ENCODE measurements around the gene OSBPL6. TPM values are rescaled to one million over a fixed set of nuclear protein-coding genes. Genes with fewer than 3 reads are reported as not detected.

Gene OSBPL6
- total and polyA plus RNA-seq, 3 donors from 2014 or later = 1.7 to 3.8 (median 2.6) TPM

DNA sequence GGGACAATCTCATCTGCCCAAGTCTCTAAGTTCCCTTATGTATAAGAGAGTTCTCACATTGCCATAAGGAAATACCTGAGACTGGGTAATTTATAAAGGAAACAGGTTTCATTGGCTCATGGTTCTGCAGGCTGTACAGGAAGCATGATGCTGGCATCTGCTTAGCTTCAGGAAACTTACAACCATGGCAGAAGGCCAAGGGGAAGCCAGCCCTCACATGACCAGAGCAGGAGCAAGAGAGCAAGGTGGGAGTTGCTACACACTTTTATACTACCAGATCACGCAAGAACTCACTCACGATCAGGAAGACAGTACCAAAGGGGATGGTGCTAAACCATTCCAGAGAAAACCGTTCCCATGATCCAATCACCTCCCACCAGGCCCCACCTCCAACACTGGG, 182.7 kb downstream of the OSBPL6 start:
- no peak overlapping the region for H3K27ac ChIP-seq
- intact Hi-C loops (cut with DNase I; ENCODE audit: low total_unique reads) = no loop called here
- H3K27me3 ChIP-seq = no peaks in the 10 kb centered on the region
- WGBS, 2 donors = 95 to 98% methylated on average over 3 of the region's 3 CpGs
- H3K4me3 ChIP-seq = no peak overlapping the region
- H3K4me1 ChIP-seq = no peaks in the 10 kb centered on the region
- no peak for TF ChIP-seq POLR2A (IDR thresholded peaks at IDR 0.05)
- TF ChIP-seq, protein P1, sequence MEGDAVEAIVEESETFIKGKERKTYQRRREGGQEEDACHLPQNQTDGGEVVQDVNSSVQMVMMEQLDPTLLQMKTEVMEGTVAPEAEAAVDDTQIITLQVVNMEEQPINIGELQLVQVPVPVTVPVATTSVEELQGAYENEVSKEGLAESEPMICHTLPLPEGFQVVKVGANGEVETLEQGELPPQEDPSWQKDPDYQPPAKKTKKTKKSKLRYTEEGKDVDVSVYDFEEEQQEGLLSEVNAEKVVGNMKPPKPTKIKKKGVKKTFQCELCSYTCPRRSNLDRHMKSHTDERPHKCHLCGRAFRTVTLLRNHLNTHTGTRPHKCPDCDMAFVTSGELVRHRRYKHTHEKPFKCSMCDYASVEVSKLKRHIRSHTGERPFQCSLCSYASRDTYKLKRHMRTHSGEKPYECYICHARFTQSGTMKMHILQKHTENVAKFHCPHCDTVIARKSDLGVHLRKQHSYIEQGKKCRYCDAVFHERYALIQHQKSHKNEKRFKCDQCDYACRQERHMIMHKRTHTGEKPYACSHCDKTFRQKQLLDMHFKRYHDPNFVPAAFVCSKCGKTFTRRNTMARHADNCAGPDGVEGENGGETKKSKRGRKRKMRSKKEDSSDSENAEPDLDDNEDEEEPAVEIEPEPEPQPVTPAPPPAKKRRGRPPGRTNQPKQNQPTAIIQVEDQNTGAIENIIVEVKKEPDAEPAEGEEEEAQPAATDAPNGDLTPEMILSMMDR (IDR thresholded peaks at IDR 0.05) = no peak
- H3K36me3 ChIP-seq (ENCODE audit: low read depth, missing control alignments) = no peaks in the 10 kb centered on the region
- DNase-seq = no peak
- no peaks in the 10 kb centered on the region for H3K9me3 ChIP-seq

DNA sequence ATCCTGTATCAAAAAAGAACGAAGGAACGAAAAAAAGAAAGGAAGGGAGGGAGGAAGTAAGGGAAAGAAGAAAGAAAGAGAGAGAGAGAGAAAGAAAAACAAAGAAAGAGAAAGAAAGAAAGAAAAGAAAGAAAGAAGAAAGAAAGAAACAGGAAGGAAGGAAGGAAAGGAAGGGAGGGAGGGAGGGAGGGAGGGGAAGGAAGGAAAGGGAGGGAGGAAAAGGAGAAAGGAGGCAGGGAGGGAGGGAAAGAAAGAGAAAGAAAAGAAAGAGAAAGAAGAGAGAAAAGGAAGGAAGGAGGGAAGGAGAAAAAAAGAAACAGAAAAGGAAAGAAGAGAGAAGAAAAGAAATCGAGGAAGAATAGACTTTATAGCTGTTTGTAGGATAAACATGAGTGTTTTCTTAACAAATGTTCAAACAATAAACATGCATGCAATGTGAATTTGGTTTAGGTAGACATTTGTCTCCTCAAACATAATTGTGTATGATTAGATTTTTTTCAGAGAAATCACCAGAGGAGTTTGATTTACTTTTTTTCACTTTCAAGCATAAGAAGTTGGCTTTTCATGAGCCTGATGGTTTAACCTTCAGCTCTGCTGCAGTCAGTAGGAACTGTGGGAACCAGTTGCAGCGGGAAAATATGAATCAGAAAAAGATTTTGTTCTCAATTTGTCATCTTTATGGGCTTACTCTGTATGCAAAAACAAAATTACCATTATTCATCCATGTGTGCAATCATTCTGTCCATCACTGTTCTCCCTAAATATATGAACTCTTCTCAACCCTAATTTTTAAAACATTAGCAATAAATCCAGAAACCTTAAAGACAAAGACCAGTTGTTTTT, 185.1 kb downstream of the OSBPL6 start:
- H3K4me3 ChIP-seq = no peak overlapping the region
- intact Hi-C loops (cut with DNase I; ENCODE audit: low total_unique reads) = no loop called here
- H3K27me3 ChIP-seq = no peaks in the 10 kb centered on the region
- 87 to 91% methylated on average over 4 of the region's 4 CpGs for WGBS, 2 donors
- H3K9me3 ChIP-seq = no peaks in the 10 kb centered on the region
- no peak for TF ChIP-seq POLR2A (IDR thresholded peaks at IDR 0.05)
- TF ChIP-seq, protein P1 (IDR thresholded peaks at IDR 0.05) = no peak
- H3K27ac ChIP-seq = no peak overlapping the region
- no peaks in the 10 kb centered on the region for H3K36me3 ChIP-seq (ENCODE audit: low read depth, missing control alignments)
- H3K4me1 ChIP-seq = no peaks in the 10 kb centered on the region
- DNase-seq = no peak

DNA sequence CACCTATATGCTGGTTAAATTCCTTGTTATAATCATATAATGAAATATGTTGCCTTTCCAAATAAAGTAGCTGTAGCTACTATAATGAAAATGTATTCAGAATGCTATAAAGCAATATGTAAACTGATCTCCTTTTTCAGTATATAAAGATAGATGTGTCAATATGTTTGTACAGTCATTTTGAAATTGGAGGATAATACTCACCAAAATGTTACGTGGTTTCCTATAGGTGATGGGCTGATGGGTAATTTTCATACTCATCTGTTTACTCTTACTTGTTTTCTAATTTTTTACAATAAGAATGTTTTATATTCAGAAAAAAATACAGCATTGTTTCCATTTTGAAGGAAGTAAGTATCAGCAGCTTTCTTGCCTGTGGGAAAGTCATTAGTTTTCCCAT, 186.5 kb downstream of the OSBPL6 start:
- Histone ChIP-seq H3K4me1 (no peaks in the 10 kb centered on the region), H3K27ac (no peak overlapping the region), H3K9me3 (no peaks in the 10 kb centered on the region), H3K36me3 (ENCODE audit: low read depth, missing control alignments) (no peaks in the 10 kb centered on the region), H3K4me3 (no peak overlapping the region), H3K27me3 (no peaks in the 10 kb centered on the region)
- intact Hi-C loops (cut with DNase I; ENCODE audit: low total_unique reads) = no loop called here
- TF ChIP-seq, protein P1 (IDR thresholded peaks at IDR 0.05) = no peak
- no peak for TF ChIP-seq POLR2A (IDR thresholded peaks at IDR 0.05)
- 91 to 93% methylated on average over 1 of the region's 1 CpG for WGBS, 2 donors
- DNase-seq = no peak

DNA sequence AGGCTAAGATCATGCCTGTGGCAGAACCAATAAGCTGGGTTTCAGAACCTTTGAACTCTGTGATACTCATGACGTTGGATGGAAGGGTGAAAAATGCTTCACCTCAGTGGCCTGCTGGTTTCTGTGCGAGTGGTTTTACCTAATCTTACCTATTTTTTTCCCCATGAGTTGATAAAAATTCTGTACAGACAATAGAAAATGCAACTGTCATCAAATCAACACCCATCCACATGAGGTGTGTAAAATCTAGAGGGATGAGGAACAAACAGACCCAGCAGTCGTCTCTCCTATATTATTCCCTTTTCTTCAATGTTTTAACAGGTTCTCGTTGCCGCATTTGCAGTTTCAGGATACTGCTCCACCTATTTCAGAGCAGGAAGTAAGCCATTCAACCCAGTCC, 189.4 kb downstream of the OSBPL6 start:
- TF ChIP-seq, protein P1 (IDR thresholded peaks at IDR 0.05) = no peak
- no peak for TF ChIP-seq POLR2A (IDR thresholded peaks at IDR 0.05)
- WGBS, 2 donors = 91 to 92% methylated on average over 5 of the region's 5 CpGs
- DNase-seq = no peak

More for the DNA sequence above, 189.4 kb downstream of the OSBPL6 start:
- Histone ChIP-seq H3K9me3 (no peaks in the 10 kb centered on the region), H3K27me3 (no peaks in the 10 kb centered on the region), H3K36me3 (ENCODE audit: low read depth, missing control alignments) (no peaks in the 10 kb centered on the region), H3K4me3 (no peak overlapping the region), H3K4me1 (no peaks in the 10 kb centered on the region), H3K27ac (no peak overlapping the region)
- intact Hi-C loops (cut with DNase I; ENCODE audit: low total_unique reads) = no loop called here
